Sigmoid colon (tissue), 4 donors: ENCODE data around the gene MAGEL2.

Experiments
- EP300 ChIP-seq, 4 donors: sonication (generic); formaldehyde crosslinking; IDR thresholded peaks; one replicate each; pipeline ENCODE4 v1.6.1; 2017; ENCODE audit warnings: antibody characterized with exemption in 4 of 4
- TF ChIP-seq, protein P1 (sequence below), 4 experiments: fragments of 450-650 bp in 3 of 4; fragments of 200-600 bp in 1 of 4; IDR thresholded peaks; one replicate each; pipeline ENCODE4 v1.5.1; 2016 to 2019; ENCODE audit warnings: antibody characterized with exemption in 4 of 4, mild to moderate bottlenecking in 3 of 4, moderate library complexity in 2 of 4

DNA sequence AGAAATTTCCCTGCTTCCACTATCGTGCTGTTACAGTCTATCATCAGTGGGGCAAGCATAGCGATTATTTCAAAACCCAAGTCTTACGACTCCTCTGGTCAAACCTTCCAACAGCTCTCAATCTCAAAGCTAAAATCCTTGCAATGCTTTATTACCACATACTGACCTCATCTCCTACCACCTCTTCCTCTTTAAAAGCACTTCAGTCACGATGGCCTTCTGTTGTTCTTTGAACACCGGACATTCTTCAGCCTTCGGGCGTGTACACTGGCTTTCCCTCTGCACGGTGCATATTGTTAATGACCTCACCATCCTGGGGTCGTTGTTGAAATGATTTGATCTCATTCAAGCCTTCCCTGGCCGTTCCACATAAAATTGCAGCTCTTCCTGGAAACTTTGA lies 31.1 kb downstream of the MAGEL2 start:
- TF ChIP-seq, protein P1, sequence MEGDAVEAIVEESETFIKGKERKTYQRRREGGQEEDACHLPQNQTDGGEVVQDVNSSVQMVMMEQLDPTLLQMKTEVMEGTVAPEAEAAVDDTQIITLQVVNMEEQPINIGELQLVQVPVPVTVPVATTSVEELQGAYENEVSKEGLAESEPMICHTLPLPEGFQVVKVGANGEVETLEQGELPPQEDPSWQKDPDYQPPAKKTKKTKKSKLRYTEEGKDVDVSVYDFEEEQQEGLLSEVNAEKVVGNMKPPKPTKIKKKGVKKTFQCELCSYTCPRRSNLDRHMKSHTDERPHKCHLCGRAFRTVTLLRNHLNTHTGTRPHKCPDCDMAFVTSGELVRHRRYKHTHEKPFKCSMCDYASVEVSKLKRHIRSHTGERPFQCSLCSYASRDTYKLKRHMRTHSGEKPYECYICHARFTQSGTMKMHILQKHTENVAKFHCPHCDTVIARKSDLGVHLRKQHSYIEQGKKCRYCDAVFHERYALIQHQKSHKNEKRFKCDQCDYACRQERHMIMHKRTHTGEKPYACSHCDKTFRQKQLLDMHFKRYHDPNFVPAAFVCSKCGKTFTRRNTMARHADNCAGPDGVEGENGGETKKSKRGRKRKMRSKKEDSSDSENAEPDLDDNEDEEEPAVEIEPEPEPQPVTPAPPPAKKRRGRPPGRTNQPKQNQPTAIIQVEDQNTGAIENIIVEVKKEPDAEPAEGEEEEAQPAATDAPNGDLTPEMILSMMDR (IDR thresholded peaks at IDR 0.05) = no peak
- no peak for TF ChIP-seq EP300 (IDR thresholded peaks at IDR 0.05)
